ENCODE results near the gene VIPR2.
"Not testable (repeated sequence)": the region's sequence is repeated elsewhere in the genome, so short reads cannot be mapped to it uniquely, and the experiment has no call there.

Gene VIPR2

DNA sequence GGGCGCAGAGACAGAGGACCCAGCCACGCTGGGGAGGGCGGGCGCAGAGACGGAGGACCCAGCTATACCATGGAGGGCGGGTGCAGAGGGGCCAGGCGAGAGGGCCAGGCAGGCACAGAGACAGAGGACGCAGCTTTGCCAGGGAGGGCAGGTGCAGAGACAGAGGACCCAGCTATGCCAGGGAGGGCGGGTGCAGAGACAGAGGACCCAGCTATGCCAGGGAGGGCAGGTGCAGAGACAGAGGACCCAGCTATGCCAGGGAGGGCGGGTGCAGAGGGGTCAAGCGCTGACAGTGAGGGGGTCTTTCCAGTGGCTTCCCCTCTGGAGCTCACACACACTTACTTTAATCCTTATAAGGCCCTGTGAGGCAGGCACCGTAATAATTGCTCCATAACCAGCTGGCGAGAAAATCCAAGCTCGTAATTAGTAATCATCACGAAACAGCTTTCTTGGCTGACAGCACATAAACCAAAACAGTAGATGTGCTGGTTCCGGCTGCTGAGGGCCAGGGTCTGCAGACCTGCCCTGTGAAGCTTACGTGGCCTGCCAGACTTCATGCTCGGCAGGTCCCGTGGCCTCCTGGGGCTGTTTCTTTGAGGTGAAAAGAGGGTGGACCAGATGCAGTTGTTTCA, 137.2 kb downstream of the VIPR2 start:
- Histone ChIP-seq H3K4me3 (ENCODE audit: low read depth, low read length) (no peak overlapping the region), H3K4me1 (ENCODE audit: control insufficient read depth, insufficient read depth, low read length) (no peaks in the 10 kb centered on the region), H3K9me3 (ENCODE audit: control insufficient read depth, insufficient read depth, low read length) (no peaks in the 10 kb centered on the region), H3K27me3 (ENCODE audit: control insufficient read depth, insufficient read depth, low read length) (no peaks in the 10 kb centered on the region), H3K9ac (ENCODE audit: low read depth, low read length) (no peak overlapping the region), H3K36me3 (ENCODE audit: control insufficient read depth, insufficient read depth, low read length) (no peaks in the 10 kb centered on the region)

DNA sequence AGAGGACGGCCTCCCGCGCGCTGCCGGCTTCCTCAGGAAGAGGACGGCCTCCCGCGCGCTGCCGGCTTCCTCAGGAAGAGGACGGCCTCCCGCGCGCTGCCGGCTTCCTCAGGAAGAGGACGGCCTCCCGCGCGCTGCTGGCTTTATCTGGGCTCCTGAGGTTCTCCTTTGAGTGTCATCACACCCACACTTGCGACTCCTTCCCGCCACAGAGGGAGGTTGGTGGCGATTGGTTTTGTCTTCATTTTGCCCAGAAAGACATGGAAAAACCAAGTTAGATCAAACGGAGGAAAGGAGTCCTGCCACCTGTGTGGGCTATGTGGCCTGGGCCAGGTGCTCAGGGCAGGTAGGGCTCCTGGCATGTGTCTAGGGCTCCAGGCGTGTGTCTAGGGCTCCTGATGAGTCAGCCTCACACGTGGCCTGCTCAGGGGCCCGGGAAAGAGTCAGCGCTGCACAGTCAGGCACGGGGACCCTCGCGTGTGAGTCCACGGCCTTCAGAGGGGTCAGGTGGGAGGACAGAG, 138.0 kb downstream of the VIPR2 start:
- Histone ChIP-seq H3K4me1 (ENCODE audit: control insufficient read depth, insufficient read depth, low read length) (no peaks in the 10 kb centered on the region), H3K36me3 (ENCODE audit: control insufficient read depth, insufficient read depth, low read length) (no peaks in the 10 kb centered on the region), H3K4me3 (ENCODE audit: low read depth, low read length) (no peak overlapping the region), H3K9me3 (ENCODE audit: control insufficient read depth, insufficient read depth, low read length) (no peaks in the 10 kb centered on the region), H3K27me3 (ENCODE audit: control insufficient read depth, insufficient read depth, low read length) (no peaks in the 10 kb centered on the region), H3K9ac (ENCODE audit: low read depth, low read length) (no peak overlapping the region)

DNA sequence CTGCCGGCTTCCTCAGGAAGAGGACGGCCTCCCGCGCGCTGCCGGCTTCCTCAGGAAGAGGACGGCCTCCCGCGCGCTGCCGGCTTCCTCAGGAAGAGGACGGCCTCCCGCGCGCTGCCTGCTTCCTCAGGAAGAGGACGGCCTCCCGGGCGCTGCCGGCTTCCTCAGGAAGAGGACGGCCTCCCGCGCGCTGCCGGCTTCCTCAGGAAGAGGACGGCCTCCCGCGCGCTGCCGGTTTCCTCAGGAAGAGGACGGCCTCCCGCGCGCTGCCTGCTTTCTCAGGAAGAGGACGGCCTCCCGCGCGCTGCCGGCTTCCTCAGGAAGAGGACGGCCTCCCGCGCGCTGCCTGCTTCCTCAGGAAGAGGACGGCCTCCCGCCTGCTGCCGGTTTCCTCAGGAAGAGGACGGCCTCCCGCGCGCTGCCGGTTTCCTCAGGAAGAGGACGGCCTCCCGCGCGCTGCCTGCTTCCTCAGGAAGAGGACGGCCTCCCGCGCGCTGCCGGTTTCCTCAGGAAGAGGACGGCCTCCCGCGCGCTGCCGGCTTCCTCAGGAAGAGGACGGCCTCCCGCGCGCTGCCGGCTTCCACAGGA, 138.6 kb downstream of the VIPR2 start:
- H3K9me3 ChIP-seq (ENCODE audit: control insufficient read depth, insufficient read depth, low read length); H3K36me3 ChIP-seq (ENCODE audit: control insufficient read depth, insufficient read depth, low read length); H3K4me3 ChIP-seq (ENCODE audit: low read depth, low read length); H3K9ac ChIP-seq (ENCODE audit: low read depth, low read length); H3K4me1 ChIP-seq (ENCODE audit: control insufficient read depth, insufficient read depth, low read length); H3K27me3 ChIP-seq (ENCODE audit: control insufficient read depth, insufficient read depth, low read length): not testable (repeated sequence)

DNA sequence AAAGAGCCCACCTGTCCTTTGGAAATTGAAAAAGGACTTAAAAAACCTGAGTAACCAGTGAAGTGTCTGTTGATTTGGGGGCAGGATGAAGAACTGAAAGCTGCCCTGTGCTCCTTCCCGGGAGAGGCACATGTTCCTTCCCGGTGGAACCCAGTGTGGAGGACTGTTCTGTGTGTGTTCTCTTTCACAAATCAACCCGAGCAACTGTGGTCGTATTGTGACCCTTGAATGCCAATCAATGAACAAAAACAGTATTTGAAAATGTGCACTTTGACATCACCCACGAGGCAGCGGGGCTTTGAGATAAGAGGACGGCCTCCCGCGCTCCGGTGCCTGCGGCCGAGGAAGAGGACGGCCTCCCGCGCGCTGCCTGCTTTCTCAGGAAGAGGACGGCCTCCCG, 139.0 kb downstream of the VIPR2 start:
- no peak overlapping the region for H3K4me3 ChIP-seq (ENCODE audit: low read depth, low read length)
- H3K4me1 ChIP-seq (ENCODE audit: control insufficient read depth, insufficient read depth, low read length), result no peaks in the 10 kb centered on the region
- H3K9ac ChIP-seq (ENCODE audit: low read depth, low read length), result no peak overlapping the region
- H3K36me3 ChIP-seq (ENCODE audit: control insufficient read depth, insufficient read depth, low read length), result no peaks in the 10 kb centered on the region
- H3K27me3 ChIP-seq (ENCODE audit: control insufficient read depth, insufficient read depth, low read length), result no peaks in the 10 kb centered on the region
- no peaks in the 10 kb centered on the region for H3K9me3 ChIP-seq (ENCODE audit: control insufficient read depth, insufficient read depth, low read length)

DNA sequence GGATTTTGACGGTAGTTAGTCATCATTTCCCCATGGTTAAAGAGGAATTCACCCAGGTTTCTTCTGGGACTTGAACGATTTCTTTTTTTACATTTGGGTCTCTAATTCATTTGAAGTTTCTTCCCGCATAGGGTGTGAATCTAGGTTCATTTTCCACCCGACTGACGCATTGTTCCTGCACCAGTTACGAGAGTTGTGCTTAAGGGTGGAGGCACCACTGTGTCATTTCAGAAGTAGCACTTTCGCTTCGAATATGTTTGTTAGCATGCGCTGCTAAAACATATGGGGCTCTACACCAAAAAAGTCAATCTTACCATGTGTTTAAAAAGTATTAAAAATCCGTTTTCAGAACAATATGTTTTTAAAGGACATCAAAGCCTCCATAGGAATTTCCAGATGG, 140.3 kb downstream of the VIPR2 start:
- no peak overlapping the region for H3K9ac ChIP-seq (ENCODE audit: low read depth, low read length)
- no peaks in the 10 kb centered on the region for H3K9me3 ChIP-seq (ENCODE audit: control insufficient read depth, insufficient read depth, low read length)
- no peaks in the 10 kb centered on the region for H3K4me1 ChIP-seq (ENCODE audit: control insufficient read depth, insufficient read depth, low read length)
- H3K27me3 ChIP-seq (ENCODE audit: control insufficient read depth, insufficient read depth, low read length), result no peaks in the 10 kb centered on the region
- H3K4me3 ChIP-seq (ENCODE audit: low read depth, low read length), result no peak overlapping the region
- H3K36me3 ChIP-seq (ENCODE audit: control insufficient read depth, insufficient read depth, low read length), result no peaks in the 10 kb centered on the region

DNA sequence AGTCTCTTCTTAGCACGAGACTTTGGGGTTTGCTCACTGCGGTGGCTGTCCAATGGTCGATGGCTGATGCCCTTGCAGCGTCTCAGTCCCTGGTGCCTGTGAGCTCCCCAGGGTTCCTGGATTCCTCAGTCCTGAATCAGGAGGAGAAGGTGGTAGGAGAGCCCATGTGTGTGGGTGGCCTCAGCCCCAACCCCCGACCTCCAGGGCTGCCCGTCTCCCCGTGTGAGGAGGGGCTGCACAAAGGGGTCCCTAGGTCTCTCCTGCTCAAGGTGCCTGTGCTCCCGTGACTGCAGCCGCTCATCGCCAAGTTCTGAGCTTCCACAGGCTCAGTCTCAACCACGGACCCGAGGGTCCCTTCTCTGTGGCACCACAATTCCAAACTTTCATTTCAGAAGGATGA, 142.9 kb downstream of the VIPR2 start:
- Histone ChIP-seq H3K27me3 (ENCODE audit: control insufficient read depth, insufficient read depth, low read length) (peaks cover 12% of the 10 kb centered on the region), H3K4me3 (ENCODE audit: low read depth, low read length) (no peak overlapping the region), H3K4me1 (ENCODE audit: control insufficient read depth, insufficient read depth, low read length) (no peaks in the 10 kb centered on the region), H3K9me3 (ENCODE audit: control insufficient read depth, insufficient read depth, low read length) (no peaks in the 10 kb centered on the region), H3K9ac (ENCODE audit: low read depth, low read length) (no peak overlapping the region), H3K36me3 (ENCODE audit: control insufficient read depth, insufficient read depth, low read length) (no peaks in the 10 kb centered on the region)

DNA sequence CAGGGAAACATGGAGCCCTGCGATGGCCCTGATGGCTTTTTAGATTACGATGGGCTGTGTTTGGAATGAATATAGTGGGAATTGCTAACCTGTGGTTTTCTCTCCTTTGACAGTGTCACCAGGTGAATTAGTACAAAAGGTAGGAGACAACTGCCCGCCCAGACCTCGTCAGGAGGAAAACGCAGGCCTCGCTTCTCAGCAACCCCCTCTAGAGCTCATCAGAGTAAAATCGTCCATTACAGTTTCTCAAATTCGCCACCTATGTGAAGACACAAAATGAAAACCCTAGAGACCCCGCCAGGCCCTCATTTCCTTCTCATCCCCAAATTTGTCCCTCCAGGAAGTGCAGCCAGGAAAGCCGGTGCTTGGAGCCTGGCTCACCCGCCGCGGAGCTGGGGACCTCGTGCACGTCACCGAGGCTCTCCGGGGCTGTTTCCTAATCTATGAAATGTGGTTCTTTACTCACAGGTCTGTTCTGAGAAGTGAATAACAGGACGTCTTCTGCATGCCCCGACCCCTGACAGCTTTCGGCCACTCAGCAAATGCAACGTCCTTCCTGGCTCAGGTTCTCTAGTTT, 143.7 kb downstream of the VIPR2 start:
- Histone ChIP-seq H3K4me1 (ENCODE audit: control insufficient read depth, insufficient read depth, low read length) (no peaks in the 10 kb centered on the region), H3K9me3 (ENCODE audit: control insufficient read depth, insufficient read depth, low read length) (no peaks in the 10 kb centered on the region), H3K27me3 (ENCODE audit: control insufficient read depth, insufficient read depth, low read length) (peaks cover 21% of the 10 kb centered on the region), H3K36me3 (ENCODE audit: control insufficient read depth, insufficient read depth, low read length) (no peaks in the 10 kb centered on the region), H3K4me3 (ENCODE audit: low read depth, low read length) (no peak overlapping the region), H3K9ac (ENCODE audit: low read depth, low read length) (no peak overlapping the region)

DNA sequence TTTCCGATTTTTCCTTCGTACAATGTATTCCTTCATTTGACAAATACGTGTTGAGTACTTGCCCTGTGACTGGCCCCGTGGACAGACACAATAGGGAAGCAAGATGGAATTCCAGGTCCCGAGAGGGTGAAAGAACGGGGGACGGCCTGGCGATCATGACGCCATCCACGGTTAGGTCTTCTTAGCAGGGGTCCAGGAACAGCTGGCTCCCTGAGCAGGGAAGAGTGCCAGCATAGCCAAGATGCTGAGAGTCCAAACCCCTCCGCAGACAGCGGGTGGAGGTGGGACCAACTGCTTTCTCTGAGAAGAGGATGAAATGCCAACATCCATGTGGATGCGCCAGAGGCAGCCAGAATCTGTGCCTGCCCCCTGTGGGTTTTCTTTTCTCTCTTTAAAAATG, 144.6 kb downstream of the VIPR2 start:
- Histone ChIP-seq H3K9ac (ENCODE audit: low read depth, low read length) (no peak overlapping the region), H3K4me1 (ENCODE audit: control insufficient read depth, insufficient read depth, low read length) (no peaks in the 10 kb centered on the region), H3K9me3 (ENCODE audit: control insufficient read depth, insufficient read depth, low read length) (no peaks in the 10 kb centered on the region), H3K27me3 (ENCODE audit: control insufficient read depth, insufficient read depth, low read length) (peaks cover 30% of the 10 kb centered on the region), H3K4me3 (ENCODE audit: low read depth, low read length) (no peak overlapping the region), H3K36me3 (ENCODE audit: control insufficient read depth, insufficient read depth, low read length) (no peaks in the 10 kb centered on the region)

DNA sequence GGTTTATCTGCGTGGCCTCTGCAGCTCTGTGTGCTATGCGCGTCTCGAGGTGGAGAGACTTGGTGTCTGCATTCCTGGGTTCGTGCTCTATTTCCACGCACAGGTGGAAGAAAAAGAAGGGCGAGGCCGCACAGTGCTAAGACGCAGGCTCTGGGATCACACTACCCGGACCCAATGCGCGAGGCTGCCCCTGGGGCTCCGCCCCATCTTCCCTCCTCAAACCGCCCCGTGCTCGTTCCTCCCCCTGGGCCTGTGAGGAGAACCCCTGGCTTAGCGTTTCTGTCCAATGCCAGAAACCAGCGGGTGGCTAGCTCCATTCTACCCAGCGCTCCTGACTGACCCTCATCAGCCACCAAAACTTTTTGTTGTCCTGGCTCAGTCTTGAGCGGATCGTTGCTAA, 145.2 kb downstream of the VIPR2 start:
- Histone ChIP-seq H3K9ac (ENCODE audit: low read depth, low read length) (no peak overlapping the region), H3K36me3 (ENCODE audit: control insufficient read depth, insufficient read depth, low read length) (no peaks in the 10 kb centered on the region), H3K4me3 (ENCODE audit: low read depth, low read length) (no peak overlapping the region), H3K9me3 (ENCODE audit: control insufficient read depth, insufficient read depth, low read length) (no peaks in the 10 kb centered on the region), H3K4me1 (ENCODE audit: control insufficient read depth, insufficient read depth, low read length) (no peaks in the 10 kb centered on the region), H3K27me3 (ENCODE audit: control insufficient read depth, insufficient read depth, low read length) (peaks cover 35% of the 10 kb centered on the region)

DNA sequence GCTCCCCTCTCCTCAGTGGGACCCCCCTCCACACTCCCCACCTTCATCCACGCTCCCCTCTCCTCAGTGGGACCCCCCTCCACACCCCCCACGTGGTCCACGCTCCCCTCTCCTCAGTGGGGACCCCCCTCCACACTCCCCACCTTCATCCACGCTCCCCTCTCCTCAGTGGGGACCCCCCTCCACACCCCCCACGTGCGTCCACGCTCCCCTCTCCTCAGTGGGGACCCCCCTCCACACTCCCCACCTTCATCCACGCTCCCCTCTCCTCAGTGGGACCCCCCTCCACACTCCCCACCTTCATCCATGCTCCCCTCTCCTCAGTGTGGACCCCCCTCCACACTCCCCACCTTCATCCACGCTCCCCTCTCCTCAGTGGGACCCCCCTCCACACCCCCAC, 146.4 kb downstream of the VIPR2 start:
- not testable (repeated sequence) for H3K4me3 ChIP-seq (ENCODE audit: low read depth, low read length); H3K4me1 ChIP-seq (ENCODE audit: control insufficient read depth, insufficient read depth, low read length); H3K9ac ChIP-seq (ENCODE audit: low read depth, low read length); H3K36me3 ChIP-seq (ENCODE audit: control insufficient read depth, insufficient read depth, low read length); H3K9me3 ChIP-seq (ENCODE audit: control insufficient read depth, insufficient read depth, low read length)
- peaks cover 45% of the 10 kb centered on the region for H3K27me3 ChIP-seq (ENCODE audit: control insufficient read depth, insufficient read depth, low read length)

DNA sequence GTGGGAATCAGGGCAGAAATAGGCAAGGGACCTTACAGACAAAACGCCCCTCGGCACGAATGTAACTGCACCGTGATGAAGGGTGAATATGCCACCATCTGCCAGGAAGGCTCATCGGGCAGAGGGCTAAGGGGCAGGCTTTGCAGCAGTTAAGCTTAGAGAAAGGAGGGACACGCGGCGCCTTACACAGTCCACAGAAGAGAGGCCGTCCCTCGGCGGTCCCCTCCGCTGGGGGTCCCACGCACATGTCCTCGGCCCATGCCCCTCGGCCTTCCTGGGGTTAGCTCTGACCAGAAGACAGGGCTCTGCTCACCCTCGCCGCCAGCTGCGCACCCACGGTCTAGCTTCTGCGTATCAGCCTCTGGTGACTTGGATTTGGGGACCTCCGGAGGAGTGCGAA, 147.2 kb downstream of the VIPR2 start:
- H3K36me3 ChIP-seq (ENCODE audit: control insufficient read depth, insufficient read depth, low read length), result no peaks in the 10 kb centered on the region
- H3K4me1 ChIP-seq (ENCODE audit: control insufficient read depth, insufficient read depth, low read length), result no peaks in the 10 kb centered on the region
- peak overlapping the region; percentile 27 for H3K4me3 ChIP-seq (ENCODE audit: low read depth, low read length)
- H3K9me3 ChIP-seq (ENCODE audit: control insufficient read depth, insufficient read depth, low read length), result no peaks in the 10 kb centered on the region
- peaks cover 53% of the 10 kb centered on the region for H3K27me3 ChIP-seq (ENCODE audit: control insufficient read depth, insufficient read depth, low read length)
- no peak overlapping the region for H3K9ac ChIP-seq (ENCODE audit: low read depth, low read length)

DNA sequence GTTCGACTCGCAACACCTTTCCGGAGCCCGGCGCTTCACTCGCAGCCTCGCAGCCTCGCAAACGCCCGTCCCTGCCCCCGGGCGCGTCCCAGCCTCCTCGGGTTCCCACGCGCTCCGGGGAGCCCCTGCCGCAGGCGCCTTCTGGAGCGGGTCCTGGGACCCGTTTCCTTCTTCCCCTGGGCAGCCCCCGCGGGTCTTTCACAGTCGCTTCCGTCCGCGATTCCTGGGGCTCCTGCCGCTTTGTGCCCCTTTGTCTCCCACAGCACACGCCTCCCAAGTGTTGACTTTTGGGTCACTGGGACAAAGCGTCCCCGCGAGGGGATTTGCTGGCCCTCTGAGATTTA, 147.6 kb downstream of the VIPR2 start:
- Histone ChIP-seq H3K9me3 (ENCODE audit: control insufficient read depth, insufficient read depth, low read length) (no peaks in the 10 kb centered on the region), H3K4me3 (ENCODE audit: low read depth, low read length) (peak overlapping the region; percentile 35), H3K36me3 (ENCODE audit: control insufficient read depth, insufficient read depth, low read length) (no peaks in the 10 kb centered on the region), H3K4me1 (ENCODE audit: control insufficient read depth, insufficient read depth, low read length) (no peaks in the 10 kb centered on the region), H3K27me3 (ENCODE audit: control insufficient read depth, insufficient read depth, low read length) (peaks cover 57% of the 10 kb centered on the region), H3K9ac (ENCODE audit: low read depth, low read length) (no peak overlapping the region)
